Astrocyte (in vitro differentiated cells and primary cell): ENCODE results near the gene MTFP1. TPM values are rescaled to one million over a fixed set of nuclear protein-coding genes. Genes with fewer than 3 reads are reported as not detected.
A peak's percentile ranks its signal among the peaks of the same experiment; 100 is the strongest.

Experiments
- DNase-seq: peaks from one replicate; pipeline ENCODE4 v3.0.0-alpha.2; 2010; ENCODE audit warnings: low read depth
- FAIRE-seq: peaks from 2 replicates; lab custom pipeline; 2011; peaks lifted over from hg19 to GRCh38; lab: Jason Lieb, UNC
- H2AFZ ChIP-seq: 2 replicates; pipeline ENCODE4 v1.6.0; 2012; ENCODE audit warnings: low read depth, low read length, inconsistent platforms
- H3K27ac ChIP-seq: 2 replicates; pipeline ENCODE4 v1.5.1; 2011; ENCODE audit warnings: low read depth, low read length, inconsistent platforms
- H3K27me3 ChIP-seq: 2 replicates; pipeline ENCODE4 v1.6.0; 2011; ENCODE audit warnings: low read length, inconsistent platforms; ENCODE audit not compliant: insufficient read depth
- H3K36me3 ChIP-seq: 2 replicates; pipeline ENCODE4 v1.5.1; 2011; ENCODE audit warnings: low read length, inconsistent platforms; ENCODE audit not compliant: insufficient read depth
- H3K4me1 ChIP-seq: 2 replicates; pipeline ENCODE4 v1.5.1; 2011; ENCODE audit warnings: low read length, inconsistent platforms; ENCODE audit not compliant: insufficient read depth
- H3K4me2 ChIP-seq: 2 replicates; pipeline ENCODE4 v1.6.0; 2012; ENCODE audit warnings: low read length, inconsistent platforms
- H3K4me3 ChIP-seq: 2 replicates; pipeline ENCODE4 v1.5.1; 2011; ENCODE audit warnings: low read depth, mild to moderate bottlenecking, low read length, inconsistent platforms; ENCODE audit not compliant: insufficient read depth
- H3K79me2 ChIP-seq: 2 replicates; pipeline ENCODE4 v1.6.0; 2012; ENCODE audit warnings: mild to moderate bottlenecking, low read length, inconsistent platforms; ENCODE audit not compliant: insufficient read depth
- H3K9ac ChIP-seq: 2 replicates; pipeline ENCODE4 v1.6.0; 2012; ENCODE audit warnings: mild to moderate bottlenecking, low read length, inconsistent platforms
- H3K9me3 ChIP-seq: 2 replicates; pipeline ENCODE4 v1.5.1; 2012; ENCODE audit warnings: low read depth, mild to moderate bottlenecking, low read length, inconsistent platforms; ENCODE audit not compliant: insufficient read depth
- H4K20me1 ChIP-seq: 2 replicates; pipeline ENCODE4 v1.6.0; 2012; ENCODE audit warnings: low read length, inconsistent platforms; ENCODE audit not compliant: insufficient read depth
- H3K27ac Mint-ChIP-seq: one replicate; pipeline ENCODE4 v1.8.0; 2021; ENCODE audit warnings: mild to moderate bottlenecking, mixed read lengths; ENCODE audit not compliant: unreplicated experiment
- H3K27me3 Mint-ChIP-seq: one replicate; pipeline ENCODE4 v1.8.0; 2021; ENCODE audit warnings: low read depth, mixed read lengths; ENCODE audit not compliant: unreplicated experiment
- H3K36me3 Mint-ChIP-seq: one replicate; pipeline ENCODE4 v1.8.0; 2021; ENCODE audit warnings: low read depth, mixed read lengths; ENCODE audit not compliant: unreplicated experiment
- H3K4me1 Mint-ChIP-seq: one replicate; pipeline ENCODE4 v1.8.0; 2021; ENCODE audit warnings: low read depth, mixed read lengths; ENCODE audit not compliant: unreplicated experiment
- H3K4me3 Mint-ChIP-seq: one replicate; pipeline ENCODE4 v1.8.0; 2021; ENCODE audit warnings: mild to moderate bottlenecking, moderate library complexity, mixed read lengths; ENCODE audit not compliant: unreplicated experiment
- H3K9me3 Mint-ChIP-seq: one replicate; pipeline ENCODE4 v1.8.0; 2021; ENCODE audit warnings: mild to moderate bottlenecking, mixed read lengths; ENCODE audit not compliant: unreplicated experiment
- EZH2 ChIP-seq: IDR thresholded peaks from 2 replicates; pipeline ENCODE4 v1.6.1; 2012; ENCODE audit warnings: mild to moderate bottlenecking, low read length, inconsistent platforms; ENCODE audit not compliant: insufficient read depth
- total RNA-seq: library from RNA; stranded (reverse); gene quantifications from 2 replicates; pipeline ENCODE4 v1.2.1, GENCODE V29; 2021
- TF ChIP-seq, protein P1 (sequence below): IDR thresholded peaks from 2 replicates; pipeline ENCODE4 v1.5.1; 2011; ENCODE audit warnings: low read depth, mild to moderate bottlenecking, inconsistent platforms, low read length, moderate library complexity; ENCODE audit not compliant: insufficient read depth

The MTFP1 gene
- total RNA-seq, 1 donor from 2014 or later: 13.0 TPM

- Histone ChIP-seq H3K27ac (no peak overlapping the region), H2AFZ (no peak overlapping the region), H3K9me3 (no peaks in the 10 kb centered on the region), H3K36me3 (peaks cover 67% of the 10 kb centered on the region), H3K27me3 (no peaks in the 10 kb centered on the region), H4K20me1 (no peaks in the 10 kb centered on the region), H3K4me1 (peaks cover 13% of the 10 kb centered on the region), H3K4me3 (no peak overlapping the region), H3K4me2 (no peak overlapping the region), H3K9ac (no peak overlapping the region), H3K79me2 (peaks cover 15% of the 10 kb centered on the region)
- H3K4me3 Mint-ChIP-seq: peak overlapping the region; percentile 22
- peaks cover 14% of the 10 kb centered on the region for H3K4me1 Mint-ChIP-seq
- H3K27me3 Mint-ChIP-seq: no peaks in the 10 kb centered on the region
- peaks cover 26% of the 10 kb centered on the region for H3K36me3 Mint-ChIP-seq
- DNase-seq (no peak), FAIRE-seq (no peak)
- no peaks in the 10 kb centered on the region for H3K9me3 Mint-ChIP-seq
- TF ChIP-seq EZH2: no peak
- TF ChIP-seq, protein P1, sequence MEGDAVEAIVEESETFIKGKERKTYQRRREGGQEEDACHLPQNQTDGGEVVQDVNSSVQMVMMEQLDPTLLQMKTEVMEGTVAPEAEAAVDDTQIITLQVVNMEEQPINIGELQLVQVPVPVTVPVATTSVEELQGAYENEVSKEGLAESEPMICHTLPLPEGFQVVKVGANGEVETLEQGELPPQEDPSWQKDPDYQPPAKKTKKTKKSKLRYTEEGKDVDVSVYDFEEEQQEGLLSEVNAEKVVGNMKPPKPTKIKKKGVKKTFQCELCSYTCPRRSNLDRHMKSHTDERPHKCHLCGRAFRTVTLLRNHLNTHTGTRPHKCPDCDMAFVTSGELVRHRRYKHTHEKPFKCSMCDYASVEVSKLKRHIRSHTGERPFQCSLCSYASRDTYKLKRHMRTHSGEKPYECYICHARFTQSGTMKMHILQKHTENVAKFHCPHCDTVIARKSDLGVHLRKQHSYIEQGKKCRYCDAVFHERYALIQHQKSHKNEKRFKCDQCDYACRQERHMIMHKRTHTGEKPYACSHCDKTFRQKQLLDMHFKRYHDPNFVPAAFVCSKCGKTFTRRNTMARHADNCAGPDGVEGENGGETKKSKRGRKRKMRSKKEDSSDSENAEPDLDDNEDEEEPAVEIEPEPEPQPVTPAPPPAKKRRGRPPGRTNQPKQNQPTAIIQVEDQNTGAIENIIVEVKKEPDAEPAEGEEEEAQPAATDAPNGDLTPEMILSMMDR: no peak
- H3K27ac Mint-ChIP-seq: no peak overlapping the region
Observed at GRCh38 chr22:30411780-30412179, 13.8 kb upstream of the MTFP1 start.

DNA sequence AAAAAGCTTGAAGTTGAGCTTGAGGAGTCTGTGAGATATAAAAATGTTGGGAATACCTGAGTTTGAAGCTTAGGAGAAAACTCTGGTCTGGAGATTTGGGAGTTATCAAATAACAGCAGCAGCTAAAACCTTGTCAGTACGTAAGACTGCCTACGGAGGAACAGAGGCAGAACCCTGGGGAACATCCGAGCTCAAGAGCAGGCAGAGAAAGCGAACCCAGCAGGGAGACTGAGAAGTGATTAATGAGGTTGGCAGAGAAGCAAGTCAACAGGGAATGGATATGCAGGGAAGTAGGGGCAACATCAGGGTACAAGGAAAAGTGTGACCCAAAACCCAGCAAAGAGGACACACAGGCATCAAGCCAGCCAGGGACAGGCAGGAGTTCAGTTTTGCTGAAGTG lies 12.6 kb upstream of the MTFP1 start:
- Histone ChIP-seq H2AFZ (no peak overlapping the region), H3K4me1 (peaks cover 13% of the 10 kb centered on the region), H3K36me3 (peaks cover 65% of the 10 kb centered on the region), H3K4me2 (no peak overlapping the region), H3K79me2 (peaks cover 10% of the 10 kb centered on the region), H3K27ac (no peak overlapping the region), H3K9ac (no peak overlapping the region), H3K4me3 (no peak overlapping the region), H3K9me3 (no peaks in the 10 kb centered on the region), H4K20me1 (no peaks in the 10 kb centered on the region), H3K27me3 (no peaks in the 10 kb centered on the region)
- H3K27ac Mint-ChIP-seq: no peak overlapping the region
- H3K27me3 Mint-ChIP-seq: no peaks in the 10 kb centered on the region
- no peaks in the 10 kb centered on the region for H3K9me3 Mint-ChIP-seq
- peaks cover 25% of the 10 kb centered on the region for H3K36me3 Mint-ChIP-seq
- no peak for DNase-seq
- H3K4me1 Mint-ChIP-seq: peaks cover 14% of the 10 kb centered on the region
- TF ChIP-seq, protein P1: no peak
- no peak for TF ChIP-seq EZH2
- no peak for FAIRE-seq
- no peak overlapping the region for H3K4me3 Mint-ChIP-seq

GRCh38 chr22:30413745-30414524 lies 11.6 kb upstream of the MTFP1 start:
- no peaks in the 10 kb centered on the region for H3K9me3 ChIP-seq
- H3K27ac Mint-ChIP-seq: no peak overlapping the region
- H3K4me1 ChIP-seq: peaks cover 4% of the 10 kb centered on the region
- no peak overlapping the region for H3K4me3 ChIP-seq
- H3K4me1 Mint-ChIP-seq: peaks cover 7% of the 10 kb centered on the region
- no peak overlapping the region for H3K9ac ChIP-seq
- H3K27ac ChIP-seq: no peak overlapping the region
- peaks cover 63% of the 10 kb centered on the region for H3K36me3 ChIP-seq
- H3K9me3 Mint-ChIP-seq: no peaks in the 10 kb centered on the region
- DNase-seq: no peak
- no peak for TF ChIP-seq EZH2
- TF ChIP-seq, protein P1: no peak
- no peaks in the 10 kb centered on the region for H4K20me1 ChIP-seq
- H3K27me3 ChIP-seq: no peaks in the 10 kb centered on the region
- H3K36me3 Mint-ChIP-seq: peaks cover 28% of the 10 kb centered on the region
- no peak overlapping the region for H3K4me3 Mint-ChIP-seq
- H3K4me2 ChIP-seq: no peak overlapping the region
- H2AFZ ChIP-seq: no peak overlapping the region
- H3K79me2 ChIP-seq: peaks cover 10% of the 10 kb centered on the region
- no peaks in the 10 kb centered on the region for H3K27me3 Mint-ChIP-seq
- no peak for FAIRE-seq
